Measurements from ENCODE around the gene SPATA24.

DNA sequence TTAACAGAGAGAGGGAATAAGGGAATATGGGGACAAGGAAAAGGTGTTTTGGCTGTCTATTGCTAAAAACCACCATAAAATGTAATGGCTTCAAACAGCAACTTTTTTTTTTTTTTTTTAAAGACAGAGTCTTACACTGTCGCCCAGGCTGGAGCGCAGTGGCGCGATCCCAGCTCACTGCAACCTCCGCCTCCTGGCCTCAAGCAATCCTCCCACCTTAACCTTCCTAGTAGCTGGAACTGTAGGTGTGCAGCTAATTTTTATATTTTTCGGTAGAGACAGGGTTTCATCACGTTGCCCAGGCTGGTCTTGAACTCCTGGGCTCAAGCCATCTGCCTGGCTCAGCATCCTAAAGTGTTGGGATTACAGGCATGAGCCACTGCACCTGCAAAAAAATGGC, 4.3 kb upstream of the SPATA24 start:
- TF ChIP-seq CTCF (IDR thresholded peaks at IDR 0.05; ENCODE audit: insufficient read depth, low read length, poor library complexity, severe bottlenecking) (no peak), EZH2phosphoT487 (conservative IDR thresholded peaks at IDR 0.05; ENCODE audit: low read length) (no peak)
